ENCODE measurements around the gene CNPY4.

DNA sequence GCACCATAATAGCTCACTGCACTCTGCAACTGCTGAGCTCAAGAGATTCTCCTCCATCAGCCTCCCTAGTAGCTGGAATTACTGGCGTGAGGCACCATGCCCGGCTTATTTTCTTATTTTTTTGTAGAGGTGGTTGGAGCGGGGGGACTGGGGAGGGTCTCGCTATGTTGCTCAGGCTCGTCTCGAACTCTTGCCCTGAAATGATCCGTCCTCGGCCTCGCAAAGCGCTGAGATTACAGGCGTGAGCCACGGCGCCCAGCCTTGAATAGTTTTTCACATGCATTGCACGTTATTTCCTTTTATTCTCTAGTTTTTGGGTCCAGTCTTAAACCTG, 28.8 kb downstream of the CNPY4 start:
- TF ChIP-seq, protein P1, sequence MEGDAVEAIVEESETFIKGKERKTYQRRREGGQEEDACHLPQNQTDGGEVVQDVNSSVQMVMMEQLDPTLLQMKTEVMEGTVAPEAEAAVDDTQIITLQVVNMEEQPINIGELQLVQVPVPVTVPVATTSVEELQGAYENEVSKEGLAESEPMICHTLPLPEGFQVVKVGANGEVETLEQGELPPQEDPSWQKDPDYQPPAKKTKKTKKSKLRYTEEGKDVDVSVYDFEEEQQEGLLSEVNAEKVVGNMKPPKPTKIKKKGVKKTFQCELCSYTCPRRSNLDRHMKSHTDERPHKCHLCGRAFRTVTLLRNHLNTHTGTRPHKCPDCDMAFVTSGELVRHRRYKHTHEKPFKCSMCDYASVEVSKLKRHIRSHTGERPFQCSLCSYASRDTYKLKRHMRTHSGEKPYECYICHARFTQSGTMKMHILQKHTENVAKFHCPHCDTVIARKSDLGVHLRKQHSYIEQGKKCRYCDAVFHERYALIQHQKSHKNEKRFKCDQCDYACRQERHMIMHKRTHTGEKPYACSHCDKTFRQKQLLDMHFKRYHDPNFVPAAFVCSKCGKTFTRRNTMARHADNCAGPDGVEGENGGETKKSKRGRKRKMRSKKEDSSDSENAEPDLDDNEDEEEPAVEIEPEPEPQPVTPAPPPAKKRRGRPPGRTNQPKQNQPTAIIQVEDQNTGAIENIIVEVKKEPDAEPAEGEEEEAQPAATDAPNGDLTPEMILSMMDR (IDR thresholded peaks at IDR 0.05), result no peak
- no peak for TF ChIP-seq POLR2A (IDR thresholded peaks at IDR 0.05)

Data from vagina (tissue), 2 donors.